H1 (cell line): ENCODE measurements around the gene C1QL1. TPM values are rescaled to one million over a fixed set of nuclear protein-coding genes. Genes with fewer than 3 reads are reported as not detected.

Source experiments
- E2F6 ChIP-seq: IDR thresholded peaks from 2 replicates; pipeline ENCODE4 v1.6.1; 2012; ENCODE audit warnings: inconsistent platforms
- polyA plus RNA-seq, 7 experiments: library from polyadenylated mRNA; depleted of rRNA in 3 of 7; stranded (reverse) in 5 of 7; unstranded in 2 of 7; fragments of >200 nt in 5 of 7; fragments of 200-250 nt in 2 of 7; gene quantifications; 1 replicate in 5 of 7; 2 replicates in 1 of 7; 4 replicates in 1 of 7; pipeline versions ENCODE4 v1.2.1 to v1.2.3, GENCODE V29; 2011 to 2013; ENCODE audit warnings: missing spikeins in 2 of 7, mixed read lengths in 2 of 7
- total RNA-seq: library from RNA; stranded (reverse); fragmentation: NEBNext Ultra II Directional; extraction: Animal tissue kit (Norgen Biotek cat#: 25700); gene quantifications from 2 replicates; pipeline ENCODE4 v1.2.1, GENCODE V29; 2021

Gene C1QL1
- total and polyA plus RNA-seq, 2 of the 8 experiments (the other 6 are each of a cell fraction or from before 2014, with no cell fraction given), result 7.6 to 10.5 TPM

GRCh38 chr17:45016823-45017222 is 48.7 kb upstream of the C1QL1 start (continued):
- 0 out of 2 replicates have a peak, but pooled peaks have one; percentile 17 for TF ChIP-seq E2F6
